ENCODE results near the gene TASP1. TPM values are rescaled to one million over a fixed set of nuclear protein-coding genes. Genes with fewer than 3 reads are reported as not detected.
"Not testable (repeated sequence)": the region's sequence is repeated elsewhere in the genome, so short reads cannot be mapped to it uniquely, and the experiment has no call there.

TASP1 gene
- total RNA-seq, 2 donors from 2014 or later, result 16.5 to 51.8 TPM

- Histone ChIP-seq H3K36me3 (peaks cover 11% of the 10 kb centered on the region), H3K27ac (no peak overlapping the region)
- no peak for DNase-seq (ENCODE audit: low spot score)
Measured at GRCh38 chr20:13384132-13384531, 254.6 kb downstream of the TASP1 start.

GRCh38 chr20:13382786-13383185 lies 255.9 kb downstream of the TASP1 start:
- DNase-seq (ENCODE audit: low spot score) (no peak), ATAC-seq (ENCODE audit: insufficient number of reproducible peaks, low FRiP score, low read depth) (no peak)
- no peak overlapping the region for H3K4me3 ChIP-seq
- no peaks in the 10 kb centered on the region for H3K27me3 ChIP-seq (replicated peaks; ENCODE audit: insufficient read depth)
- peaks cover 28% of the 10 kb centered on the region for H3K9me3 ChIP-seq
- no peaks in the 10 kb centered on the region for H3K4me1 ChIP-seq (ENCODE audit: control insufficient read depth in 1 of 2, low read depth in 2 of 2)
- no peak overlapping the region for H3K27ac ChIP-seq
- H3K36me3 ChIP-seq, result peaks cover 10% of the 10 kb centered on the region
- no peak for TF ChIP-seq CTCF (IDR thresholded peaks at IDR 0.05)

More at GRCh38 chr20:13384132-13384531, 254.6 kb downstream of the TASP1 start:
- ATAC-seq (ENCODE audit: insufficient number of reproducible peaks, low FRiP score, low read depth), result no peak
- Histone ChIP-seq H3K4me3 (no peak overlapping the region), H3K9me3 (peaks cover 14% of the 10 kb centered on the region), H3K27me3 (replicated peaks; ENCODE audit: insufficient read depth) (no peaks in the 10 kb centered on the region), H3K4me1 (ENCODE audit: control insufficient read depth in 1 of 2, low read depth in 2 of 2) (no peaks in the 10 kb centered on the region)
- TF ChIP-seq CTCF (IDR thresholded peaks at IDR 0.05), result no peak

- not testable (repeated sequence) for DNase-seq (ENCODE audit: low spot score); H3K27me3 ChIP-seq (replicated peaks; ENCODE audit: insufficient read depth); H3K27ac ChIP-seq; ATAC-seq (ENCODE audit: insufficient number of reproducible peaks, low FRiP score, low read depth); H3K36me3 ChIP-seq; H3K4me3 ChIP-seq; H3K4me1 ChIP-seq (ENCODE audit: control insufficient read depth in 1 of 2, low read depth in 2 of 2)
- peaks cover 40% of the 10 kb centered on the region for H3K9me3 ChIP-seq
Measured at GRCh38 chr20:13380497-13381229, 258.1 kb downstream of the TASP1 start.

- Histone ChIP-seq H3K36me3 (no peaks in the 10 kb centered on the region), H3K9me3 (peaks cover 27% of the 10 kb centered on the region), H3K4me3 (no peak overlapping the region), H3K27me3 (replicated peaks; ENCODE audit: insufficient read depth) (no peaks in the 10 kb centered on the region), H3K4me1 (ENCODE audit: control insufficient read depth in 1 of 2, low read depth in 2 of 2) (no peaks in the 10 kb centered on the region), H3K27ac (no peak overlapping the region)
- TF ChIP-seq CTCF (IDR thresholded peaks at IDR 0.05), result no peak
- DNase-seq (ENCODE audit: low spot score) (no peak), ATAC-seq (ENCODE audit: insufficient number of reproducible peaks, low FRiP score, low read depth) (no peak)
Measured at GRCh38 chr20:13373400-13373799, 265.3 kb downstream of the TASP1 start.

GRCh38 chr20:13364278-13365170 lies 274.2 kb downstream of the TASP1 start:
- TF ChIP-seq CTCF (IDR thresholded peaks at IDR 0.05), result no peak
- Histone ChIP-seq H3K36me3 (no peaks in the 10 kb centered on the region), H3K4me1 (ENCODE audit: control insufficient read depth in 1 of 2, low read depth in 2 of 2) (no peaks in the 10 kb centered on the region), H3K27me3 (replicated peaks; ENCODE audit: insufficient read depth) (no peaks in the 10 kb centered on the region), H3K9me3 (no peaks in the 10 kb centered on the region), H3K4me3 (no peak overlapping the region), H3K27ac (no peak overlapping the region)
- ATAC-seq (ENCODE audit: insufficient number of reproducible peaks, low FRiP score, low read depth) (no peak), DNase-seq (ENCODE audit: low spot score) (no peak)
